Ovary (tissue), 9 donors: ENCODE measurements around the gene HAPLN2. TPM values are rescaled to one million over a fixed set of nuclear protein-coding genes. Genes with fewer than 3 reads are reported as not detected.

Experiments
- DNase-seq, 5 donors: peaks; one replicate each; pipeline ENCODE4 v3.0.0-alpha.2; 2019 to 2020
- H3K27ac ChIP-seq, 2 donors: fragments of 200-600 bp; one replicate each; pipeline versions ENCODE4 v1.5.1 to v1.8.0; 2019 to 2022
- H3K27me3 ChIP-seq: fragments of 200-600 bp; one replicate; pipeline ENCODE4 v1.8.0; 2022
- H3K36me3 ChIP-seq: fragments of 200-600 bp; sonication (generic); one replicate; pipeline ENCODE4 v1.5.1; 2019
- H3K4me1 ChIP-seq: one replicate; pipeline ENCODE4 v1.8.1; 2013; ENCODE audit warnings: mild to moderate bottlenecking, moderate library complexity; ENCODE audit not compliant: insufficient read depth
- H3K4me3 ChIP-seq: fragments of 200-600 bp; sonication (generic); one replicate; pipeline ENCODE4 v1.5.1; 2017
- H3K9me3 ChIP-seq, 2 donors: fragments of 200-600 bp in 1 of 2; sonication (generic) in 1 of 2; one replicate each; pipeline versions ENCODE4 v1.5.1 to v1.8.1; 2013 to 2019; ENCODE audit warnings: mild to moderate bottlenecking in 1 of 2, moderate library complexity in 1 of 2
- EP300 ChIP-seq: sonication (generic); formaldehyde crosslinking; IDR thresholded peaks from one replicate; pipeline ENCODE4 v1.6.1; 2017; ENCODE audit warnings: antibody characterized with exemption
- POLR2A ChIP-seq: fragments of 450-650 bp; IDR thresholded peaks from one replicate; pipeline ENCODE4 v1.6.1; 2017; ENCODE audit warnings: antibody characterized with exemption, mild to moderate bottlenecking, moderate library complexity
- WGBS, 3 donors: extraction: QIAGEN DNeasy Blood & Tissue Kit in 1 of 3; methylation state at CpG; one replicate each; pipeline versions ENCODE4 v1.1.5 to v1.1.7; 2013 to 2017; 5-methylcytosine and 5-hydroxymethylcytosine counted together
- intact Hi-C, 4 donors: fragments of 100-400 bp; cut with DNase I; formaldehyde crosslinking; loops; one replicate each; pipeline versions ENCODE4 v1.11.0 to v1.15.1; 2022 to 2023
- polyA plus RNA-seq, 2 donors: library from polyadenylated mRNA; stranded (reverse); fragments of 200-250 nt in 1 of 2; fragments of 350-450 nt in 1 of 2; fragmentation: Illumina TruSeq in 1 of 2; extraction: RNeasy Lipid Tissue Mini Kit (QIAGEN cat#74804) in 1 of 2; gene quantifications; one replicate each; pipeline ENCODE4 v1.2.3, GENCODE V29; 2013 to 2014
- total RNA-seq, 7 donors: library from RNA; depleted of rRNA in 2 of 7; stranded (reverse); fragments of >200 nt in 2 of 7; fragmentation: NEBNext Ultra II Directional in 3 of 7; extraction: Animal tissue kit (Norgen Biotek cat#: 25700) in 3 of 7; gene quantifications; one replicate each; pipeline versions ENCODE4 v1.1.0 to v1.2.4, GENCODE V29; 2016 to 2023
- TF ChIP-seq, protein P1 (sequence below), 3 donors: fragments of 450-650 bp in 2 of 3; fragments of 200-600 bp in 1 of 3; IDR thresholded peaks; one replicate each; pipeline versions ENCODE4 v1.5.1 to v1.8.0; 2016 to 2022; ENCODE audit warnings: antibody characterized with exemption in 3 of 3, mild to moderate bottlenecking in 1 of 3
- donor health status: DM: no; HTN: no; CAD: no; lungs with moderate emphysema.
- donor health status: DM: no; HTN: no; CAD: no.
- donor health status: Bipolar disorder and iron deficiency.
- donor health status: DM: yes; HTN: yes; CAD: no.
- donor health status: DM: no; HTN: no; CAD: no.
- donor health status: DM: yes; HTN: yes; CAD: no.

Gene HAPLN2
- total and polyA plus RNA-seq, 9 donors = 0.30 to 1.9 (median 1.2) TPM; not detected in 1

DNA sequence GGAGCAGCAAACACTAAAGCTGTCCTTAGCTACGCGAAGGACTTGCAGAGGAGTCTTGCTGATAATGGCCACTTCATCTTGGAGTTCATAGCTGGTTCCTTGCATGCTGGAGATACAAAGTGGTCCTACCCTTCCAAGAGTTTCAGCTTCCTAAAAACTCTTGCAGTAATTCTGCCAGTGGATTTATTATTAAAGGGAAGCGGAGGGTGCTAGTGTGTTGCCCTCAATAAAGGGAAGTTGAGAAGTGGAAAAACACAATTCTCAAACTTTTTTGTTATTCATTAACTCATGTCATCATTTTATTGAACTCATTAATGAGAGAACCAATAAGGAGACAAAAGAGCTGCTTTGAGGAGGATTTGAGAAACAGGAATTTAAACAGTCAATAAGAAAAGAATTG, 6.5 kb upstream of the HAPLN2 start:
- Histone ChIP-seq H3K27me3 (no peaks in the 10 kb centered on the region), H3K9me3 (no peaks in the 10 kb centered on the region), H3K27ac (no peak overlapping the region), H3K4me1 (no peaks in the 10 kb centered on the region), H3K4me3 (no peak overlapping the region), H3K36me3 (no peaks in the 10 kb centered on the region)
- TF ChIP-seq EP300 (no peak), POLR2A (no peak)
- TF ChIP-seq, protein P1, sequence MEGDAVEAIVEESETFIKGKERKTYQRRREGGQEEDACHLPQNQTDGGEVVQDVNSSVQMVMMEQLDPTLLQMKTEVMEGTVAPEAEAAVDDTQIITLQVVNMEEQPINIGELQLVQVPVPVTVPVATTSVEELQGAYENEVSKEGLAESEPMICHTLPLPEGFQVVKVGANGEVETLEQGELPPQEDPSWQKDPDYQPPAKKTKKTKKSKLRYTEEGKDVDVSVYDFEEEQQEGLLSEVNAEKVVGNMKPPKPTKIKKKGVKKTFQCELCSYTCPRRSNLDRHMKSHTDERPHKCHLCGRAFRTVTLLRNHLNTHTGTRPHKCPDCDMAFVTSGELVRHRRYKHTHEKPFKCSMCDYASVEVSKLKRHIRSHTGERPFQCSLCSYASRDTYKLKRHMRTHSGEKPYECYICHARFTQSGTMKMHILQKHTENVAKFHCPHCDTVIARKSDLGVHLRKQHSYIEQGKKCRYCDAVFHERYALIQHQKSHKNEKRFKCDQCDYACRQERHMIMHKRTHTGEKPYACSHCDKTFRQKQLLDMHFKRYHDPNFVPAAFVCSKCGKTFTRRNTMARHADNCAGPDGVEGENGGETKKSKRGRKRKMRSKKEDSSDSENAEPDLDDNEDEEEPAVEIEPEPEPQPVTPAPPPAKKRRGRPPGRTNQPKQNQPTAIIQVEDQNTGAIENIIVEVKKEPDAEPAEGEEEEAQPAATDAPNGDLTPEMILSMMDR (IDR thresholded peaks at IDR 0.05) = no peak
- no peak for DNase-seq
- 45 to 50% (median 50%) methylated on average over 3 of the region's 3 CpGs for WGBS, 3 donors
- intact Hi-C loops = loop anchor here in 1 of 4 donors (10.0 kb wide), 1 partner anchor 258 kb away; no protein-coding TSS in a partner anchor

DNA sequence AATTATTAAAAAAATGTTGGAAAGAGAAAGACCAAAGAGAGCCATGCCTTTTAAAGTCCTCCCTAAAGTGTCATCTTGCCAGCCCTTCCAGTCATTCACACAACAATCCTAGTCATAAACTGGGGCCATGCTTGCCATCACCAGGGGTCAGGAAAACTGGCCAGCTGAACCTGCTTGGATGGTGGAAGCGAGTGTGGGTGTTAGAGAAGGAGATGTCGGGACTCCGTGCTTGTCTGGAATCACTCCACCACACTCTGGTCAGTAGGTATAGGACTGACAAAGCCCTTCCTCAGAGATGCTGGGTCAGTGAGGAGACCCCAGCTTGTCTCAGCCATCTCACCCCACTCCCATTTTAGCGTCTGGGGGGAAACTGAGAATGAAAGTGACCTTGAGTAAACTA, 3.3 kb upstream of the HAPLN2 start:
- no peak overlapping the region for H3K27ac ChIP-seq
- 8 to 13% (median 8%) methylated on average over 4 of the region's 4 CpGs for whole genome bisulfite sequencing, 3 donors
- DNase-seq = no peak
- TF ChIP-seq, protein P1 (IDR thresholded peaks at IDR 0.05) = no peak
- no peak for TF ChIP-seq EP300
- no peak for TF ChIP-seq POLR2A
- intact Hi-C loops = loop anchor here in 1 of 4 donors (10.0 kb wide), 1 partner anchor 261 kb away; no protein-coding TSS in a partner anchor
- no peaks in the 10 kb centered on the region for H3K27me3 ChIP-seq
- H3K9me3 ChIP-seq = no peaks in the 10 kb centered on the region
- H3K4me3 ChIP-seq = no peak overlapping the region
- no peaks in the 10 kb centered on the region for H3K4me1 ChIP-seq
- H3K36me3 ChIP-seq = no peaks in the 10 kb centered on the region

DNA sequence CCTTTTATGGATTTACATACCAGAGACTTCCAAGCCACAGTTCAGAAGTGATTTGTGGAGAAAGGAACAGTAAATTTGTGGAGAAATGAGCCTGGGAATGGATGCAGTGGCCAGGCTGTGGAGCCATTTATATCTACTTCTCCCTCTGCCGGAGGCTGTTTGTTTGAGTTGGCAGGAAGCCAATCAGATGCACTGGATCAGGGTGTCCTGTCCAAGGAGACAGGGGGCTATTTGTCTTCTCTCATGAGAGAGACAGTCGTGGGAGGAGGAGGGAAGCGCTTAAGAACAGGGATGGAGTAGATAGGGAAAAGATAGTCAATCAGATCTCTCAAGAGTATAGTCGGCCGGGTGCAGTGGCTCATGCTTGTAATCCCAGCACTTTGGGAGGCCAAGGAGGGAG, 2.8 kb upstream of the HAPLN2 start:
- Histone ChIP-seq H3K27ac (no peak overlapping the region), H3K4me3 (no peak overlapping the region), H3K36me3 (no peaks in the 10 kb centered on the region), H3K9me3 (no peaks in the 10 kb centered on the region), H3K27me3 (no peaks in the 10 kb centered on the region), H3K4me1 (no peaks in the 10 kb centered on the region)
- 1 to 4% (median 2%) methylated on average over 5 of the region's 5 CpGs for WGBS, 3 donors
- intact Hi-C loops = loop anchor here in 1 of 4 donors (10.0 kb wide), 1 partner anchor 262 kb away; no protein-coding TSS in a partner anchor
- DNase-seq = no peak
- TF ChIP-seq, protein P1 (IDR thresholded peaks at IDR 0.05) = no peak
- no peak for TF ChIP-seq POLR2A
- TF ChIP-seq EP300 = no peak

DNA sequence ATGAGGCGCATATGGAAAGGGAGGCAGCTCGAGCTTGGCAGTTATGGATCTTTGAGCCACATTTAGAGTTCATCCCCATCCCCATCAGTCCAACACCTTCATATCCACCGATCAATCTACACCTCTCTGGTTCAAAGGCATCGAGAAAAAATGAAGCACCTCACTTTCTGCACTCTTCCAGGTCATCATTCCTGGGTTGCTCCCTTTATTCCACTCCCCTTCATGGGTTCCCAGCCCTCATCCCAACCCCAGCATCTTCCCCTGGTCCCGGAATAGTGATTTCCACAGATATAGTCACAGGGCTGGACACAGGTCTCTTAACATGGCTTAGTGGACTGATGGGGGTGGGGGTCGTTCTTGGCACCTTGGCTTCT, 354 bp downstream of the HAPLN2 start:
- WGBS, 3 donors = 19 to 35% (median 28%) methylated on average over 6 of the region's 6 CpGs
- no peak for DNase-seq
- H3K36me3 ChIP-seq = no peaks in the 10 kb centered on the region
- H3K27ac ChIP-seq = no peak overlapping the region
- no peak overlapping the region for H3K4me3 ChIP-seq
- TF ChIP-seq POLR2A (no peak), EP300 (no peak)
- TF ChIP-seq, protein P1 (IDR thresholded peaks at IDR 0.05) = no peak
- H3K4me1 ChIP-seq = peaks cover 8% of the 10 kb centered on the region
- H3K9me3 ChIP-seq = no peaks in the 10 kb centered on the region
- intact Hi-C loops = loop anchor here in 1 of 4 donors (10.0 kb wide), 1 partner anchor 265 kb away; no protein-coding TSS in a partner anchor
- no peaks in the 10 kb centered on the region for H3K27me3 ChIP-seq
